Activated CD8-positive, alpha-beta memory T cell treated with anti-CD3 and anti-CD28 coated beads, Interleukin-2, amount 50 U/mL, for 4 hours (primary cell): ENCODE data around the gene HOXB4.

Source experiments
- DNase-seq: peaks from one replicate; pipeline ENCODE4 v3.0.0-alpha.2; 2020

Gene HOXB4

GRCh38 chr17:48587276-48588073 is 9.3 kb upstream of the HOXB4 start:
- no peak for DNase-seq

GRCh38 chr17:48586355-48587258 is 8.5 kb upstream of the HOXB4 start:
- DNase-seq = peak; percentile 39

GRCh38 chr17:48584223-48584741 is 6.1 kb upstream of the HOXB4 start:
- DNase-seq = no peak

- DNase-seq = no peak
These were observed 5.6 kb upstream of the HOXB4 start for GRCh38 chr17:48583708-48584222.

GRCh38 chr17:48582750-48583069 is 4.6 kb upstream of the HOXB4 start:
- DNase-seq = no peak

GRCh38 chr17:48579760-48580554 is 1.8 kb upstream of the HOXB4 start:
- DNase-seq = no peak

GRCh38 chr17:48579471-48579759 is 1.3 kb upstream of the HOXB4 start:
- no peak for DNase-seq

GRCh38 chr17:48578616-48579470 is 693 bp upstream of the HOXB4 start:
- no peak for DNase-seq

GRCh38 chr17:48577330-48577945 is 712 bp downstream of the HOXB4 start:
- DNase-seq = no peak

- DNase-seq = no peak
These were observed 1.5 kb downstream of the HOXB4 start for GRCh38 chr17:48576479-48577309.

GRCh38 chr17:48575673-48576478 is 2.3 kb downstream of the HOXB4 start:
- DNase-seq = no peak

GRCh38 chr17:48575066-48575582 is 3.0 kb downstream of the HOXB4 start:
- DNase-seq = no peak

- no peak for DNase-seq
These were observed 3.6 kb downstream of the HOXB4 start for GRCh38 chr17:48574505-48575065.

GRCh38 chr17:48571826-48572417 is 6.2 kb downstream of the HOXB4 start:
- DNase-seq = no peak

GRCh38 chr17:48571024-48571818 is 6.9 kb downstream of the HOXB4 start:
- DNase-seq = no peak

- DNase-seq = no peak
These were observed 7.7 kb downstream of the HOXB4 start for GRCh38 chr17:48570325-48571023.

GRCh38 chr17:48569674-48570324 is 8.4 kb downstream of the HOXB4 start:
- DNase-seq = no peak
